Prostate gland (tissue), 2 donors: Measurements from ENCODE around the gene SNX10. TPM values are rescaled to one million over a fixed set of nuclear protein-coding genes. Genes with fewer than 3 reads are reported as not detected.

Experiments
- DNase-seq: peaks from one replicate; pipeline ENCODE4 v3.0.0-alpha.2; 2019; ENCODE audit warnings: low spot score
- H3K27ac ChIP-seq, 2 donors: fragments of 200-600 bp; sonication (generic); 2 replicates each; pipeline ENCODE4 v1.5.1; 2017 to 2019
- H3K27me3 ChIP-seq: fragments of 200-600 bp; sonication (generic); replicated peaks from 2 replicates; pipeline ENCODE4 v1.5.1; 2019; ENCODE audit not compliant: insufficient read depth
- H3K36me3 ChIP-seq, 2 donors: fragments of 200-600 bp; sonication (generic); 1 replicate in 1 of 2; 2 replicates in 1 of 2; pipeline versions ENCODE4 v1.5.1 to v1.8.1; 2017 to 2019
- H3K4me1 ChIP-seq: fragments of 200-600 bp; sonication (generic); replicated peaks from 2 replicates; pipeline ENCODE4 v1.5.1; 2019
- H3K4me3 ChIP-seq, 2 donors: fragments of 200-600 bp; sonication (generic); 2 replicates each; pipeline ENCODE4 v1.5.1; 2017 to 2019
- H3K9me3 ChIP-seq: fragments of 200-600 bp; sonication (generic); 2 replicates; pipeline ENCODE4 v1.5.1; 2017
- CTCF ChIP-seq, 4 experiments: fragments of 200-600 bp in 2 of 4; fragments of 450-650 bp in 2 of 4; sonication (generic) in 2 of 4; IDR thresholded peaks; 1 replicate in 3 of 4; 2 replicates in 1 of 4; pipeline ENCODE4 v1.5.1; 2016 to 2019; ENCODE audit warnings: antibody characterized with exemption in 4 of 4, mild to moderate bottlenecking in 2 of 4, moderate library complexity in 2 of 4
- POLR2A ChIP-seq: fragments of 450-650 bp; IDR thresholded peaks from one replicate; pipeline ENCODE4 v1.6.1; 2016; ENCODE audit warnings: antibody characterized with exemption, mild to moderate bottlenecking
- POLR2AphosphoS5 ChIP-seq: sonication (generic); formaldehyde crosslinking; IDR thresholded peaks from one replicate; pipeline ENCODE4 v1.6.1; 2017; ENCODE audit warnings: antibody characterized with exemption
- WGBS: methylation state at CpG from one replicate; pipeline ENCODE4 v1.1.5; 2018; 5-methylcytosine and 5-hydroxymethylcytosine counted together
- intact Hi-C: fragments of 100-400 bp; cut with DNase I; formaldehyde crosslinking; loops from one replicate; pipeline ENCODE4 v1.14.2; 2022
- total RNA-seq, 2 donors: library from RNA; depleted of rRNA; stranded (reverse); fragments of >200 nt; gene quantifications; one replicate each; pipeline ENCODE4 v1.1.0, GENCODE V29; 2016

Gene SNX10
- total RNA-seq, 2 donors from 2014 or later = 4.7 to 6.8 TPM

- intact Hi-C loops = loop anchor here (2.0 kb wide), 1 partner anchor 297 kb away; no protein-coding TSS in a partner anchor
- no peaks in the 10 kb centered on the region for H3K27me3 ChIP-seq
- no peak overlapping the region for H3K4me3 ChIP-seq
- WGBS = 15% methylated on average over 4 of the region's 4 CpGs
- TF ChIP-seq CTCF (IDR thresholded peaks at IDR 0.05) (peak; percentile 51 to 91 (median 76)), POLR2AphosphoS5 (peak; percentile 44), POLR2A (no peak)
- no peaks in the 10 kb centered on the region for H3K36me3 ChIP-seq
- DNase-seq = peak; percentile 57
- H3K27ac ChIP-seq = no peak overlapping the region
- H3K9me3 ChIP-seq = no peaks in the 10 kb centered on the region
- H3K4me1 ChIP-seq = peaks cover 4% of the 10 kb centered on the region
Observed at GRCh38 chr7:26369593-26369992, 77.9 kb downstream of the SNX10 start.

GRCh38 chr7:26370011-26370410 is 78.3 kb downstream of the SNX10 start:
- no peaks in the 10 kb centered on the region for H3K9me3 ChIP-seq
- DNase-seq = no peak
- H3K27ac ChIP-seq = no peak overlapping the region
- no peaks in the 10 kb centered on the region for H3K36me3 ChIP-seq
- no peaks in the 10 kb centered on the region for H3K4me1 ChIP-seq
- TF ChIP-seq CTCF (IDR thresholded peaks at IDR 0.05) (no peak), POLR2A (no peak), POLR2AphosphoS5 (no peak)
- intact Hi-C loops = loop anchor here (2.0 to 10.0 kb wide), 3 partner anchors 495 to 791 kb away; partner anchors contain the start of gene SKAP2
- no peaks in the 10 kb centered on the region for H3K27me3 ChIP-seq
- 75% methylated on average over 5 of the region's 5 CpGs for WGBS
- no peak overlapping the region for H3K4me3 ChIP-seq

GRCh38 chr7:26372249-26372648 is 80.6 kb downstream of the SNX10 start:
- no peaks in the 10 kb centered on the region for H3K9me3 ChIP-seq
- no peak overlapping the region for H3K27ac ChIP-seq
- no peak overlapping the region for H3K4me3 ChIP-seq
- no peaks in the 10 kb centered on the region for H3K36me3 ChIP-seq
- H3K4me1 ChIP-seq = no peaks in the 10 kb centered on the region
- H3K27me3 ChIP-seq = no peaks in the 10 kb centered on the region
- intact Hi-C loops = loop anchor here (10.0 kb wide), 2 partner anchors 493 to 507 kb away; partner anchors contain the start of gene SKAP2
- WGBS = 88% methylated on average over 3 of the region's 3 CpGs
- TF ChIP-seq POLR2A (no peak), CTCF (IDR thresholded peaks at IDR 0.05) (no peak), POLR2AphosphoS5 (no peak)
- DNase-seq = no peak

GRCh38 chr7:26372704-26373103 is 81.0 kb downstream of the SNX10 start:
- no peaks in the 10 kb centered on the region for H3K27me3 ChIP-seq
- no peaks in the 10 kb centered on the region for H3K36me3 ChIP-seq
- no peak overlapping the region for H3K4me3 ChIP-seq
- no peaks in the 10 kb centered on the region for H3K9me3 ChIP-seq
- no peak for TF ChIP-seq POLR2AphosphoS5
- TF ChIP-seq CTCF (IDR thresholded peaks at IDR 0.05) = no peak
- TF ChIP-seq POLR2A = no peak
- no peak overlapping the region for H3K27ac ChIP-seq
- H3K4me1 ChIP-seq = no peaks in the 10 kb centered on the region
- DNase-seq = no peak
- 80% methylated on average over 2 of the region's 2 CpGs for WGBS
- intact Hi-C loops = loop anchor here (10.0 kb wide), 2 partner anchors 492 to 508 kb away; partner anchors contain the start of gene SKAP2

GRCh38 chr7:26374647-26375373 is 83.1 kb downstream of the SNX10 start:
- intact Hi-C loops = loop anchor here (10.0 kb wide), 2 partner anchors 490 to 510 kb away; partner anchors contain the start of gene SKAP2
- DNase-seq = no peak
- no peaks in the 10 kb centered on the region for H3K9me3 ChIP-seq
- WGBS = 77% methylated on average over 6 of the region's 6 CpGs
- H3K4me3 ChIP-seq = no peak overlapping the region
- H3K27ac ChIP-seq = no peak overlapping the region
- TF ChIP-seq CTCF (IDR thresholded peaks at IDR 0.05) (no peak), POLR2A (no peak), POLR2AphosphoS5 (no peak)
- no peaks in the 10 kb centered on the region for H3K27me3 ChIP-seq
- no peaks in the 10 kb centered on the region for H3K36me3 ChIP-seq
- no peaks in the 10 kb centered on the region for H3K4me1 ChIP-seq
